COLO668 (cell line): ENCODE data around the gene ZC3HAV1L.
"Not testable (repeated sequence)": the region's sequence is repeated elsewhere in the genome, so short reads cannot be mapped to it uniquely, and the experiment has no call there.

Experiments used
- DNase-seq: peaks from one replicate; lab custom pipeline; 2025; ENCODE audit not compliant: unreplicated experiment; lab: John Stamatoyannopoulos, UW

The ZC3HAV1L gene

DNA sequence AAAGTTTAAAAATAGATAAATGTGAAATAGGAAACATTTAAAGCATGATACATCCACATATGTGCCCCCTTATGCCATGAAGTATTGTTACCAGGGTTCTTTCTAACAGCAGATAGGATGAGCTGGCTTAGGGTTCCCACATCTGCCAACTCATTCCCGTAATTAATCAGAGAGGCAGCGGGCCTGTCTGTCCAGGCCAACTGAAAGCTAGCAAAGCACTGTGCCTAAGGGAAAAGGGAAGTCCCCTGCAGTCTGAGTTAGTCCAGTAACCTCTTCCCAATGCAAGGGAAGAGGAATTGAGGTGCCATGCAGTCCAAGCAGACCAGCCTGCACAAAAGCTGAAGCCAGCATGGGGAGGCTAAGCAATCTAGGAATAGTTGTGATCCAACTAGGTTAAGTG lies 18.3 kb upstream of the ZC3HAV1L start:
- no peak for DNase-seq

GRCh38 chr7:139051655-139052054 lies 15.8 kb upstream of the ZC3HAV1L start:
- DNase-seq, result no peak

- no peak for DNase-seq
Measured at GRCh38 chr7:139049936-139050335, 14.1 kb upstream of the ZC3HAV1L start.

- no peak for DNase-seq
Measured at GRCh38 chr7:139049111-139049510, 13.3 kb upstream of the ZC3HAV1L start.

GRCh38 chr7:139047970-139048369 lies 12.1 kb upstream of the ZC3HAV1L start:
- DNase-seq, result no peak

GRCh38 chr7:139046143-139046542 lies 10.3 kb upstream of the ZC3HAV1L start:
- DNase-seq, result no peak

- DNase-seq, result no peak
Measured at GRCh38 chr7:139044813-139045794, 9.3 kb upstream of the ZC3HAV1L start.

GRCh38 chr7:139043823-139044812 lies 8.3 kb upstream of the ZC3HAV1L start:
- DNase-seq, result peak; percentile 36

- no peak for DNase-seq
Measured at GRCh38 chr7:139041378-139042085, 5.7 kb upstream of the ZC3HAV1L start.

- DNase-seq, result no peak
Measured at GRCh38 chr7:139038691-139039090, 2.8 kb upstream of the ZC3HAV1L start.

- DNase-seq, result no peak
Measured at GRCh38 chr7:139036901-139037300, 1.1 kb upstream of the ZC3HAV1L start.

GRCh38 chr7:139034855-139035585 lies 822 bp downstream of the ZC3HAV1L start:
- DNase-seq, result peak; percentile 67

DNA sequence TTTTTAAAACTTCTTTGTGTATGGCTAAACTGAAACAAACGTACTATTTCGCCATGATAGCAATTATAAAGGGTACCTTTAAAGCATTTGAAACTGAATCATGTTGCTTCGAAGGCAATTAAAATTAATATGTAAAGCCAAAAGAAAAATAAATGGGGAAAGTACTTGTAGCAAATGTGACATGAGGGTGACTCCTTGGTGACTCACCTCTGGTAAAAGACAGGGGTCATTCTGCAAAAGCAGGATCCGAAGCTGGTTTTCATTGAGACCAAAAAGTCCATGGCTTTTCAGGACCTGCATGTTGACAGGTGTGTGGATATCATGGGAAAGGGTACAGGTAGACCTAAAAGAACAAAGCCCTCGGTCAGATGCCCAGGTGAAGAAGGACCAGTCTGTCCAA lies 1.5 kb downstream of the ZC3HAV1L start:
- DNase-seq, result no peak

GRCh38 chr7:139033346-139034114 lies 2.3 kb downstream of the ZC3HAV1L start:
- DNase-seq, result no peak

GRCh38 chr7:139032473-139032872 lies 3.4 kb downstream of the ZC3HAV1L start:
- DNase-seq, result no peak

- no peak for DNase-seq
Measured at GRCh38 chr7:139029353-139029752, 6.5 kb downstream of the ZC3HAV1L start.

- DNase-seq, result no peak
Measured at GRCh38 chr7:139026551-139026950, 9.3 kb downstream of the ZC3HAV1L start.

DNA sequence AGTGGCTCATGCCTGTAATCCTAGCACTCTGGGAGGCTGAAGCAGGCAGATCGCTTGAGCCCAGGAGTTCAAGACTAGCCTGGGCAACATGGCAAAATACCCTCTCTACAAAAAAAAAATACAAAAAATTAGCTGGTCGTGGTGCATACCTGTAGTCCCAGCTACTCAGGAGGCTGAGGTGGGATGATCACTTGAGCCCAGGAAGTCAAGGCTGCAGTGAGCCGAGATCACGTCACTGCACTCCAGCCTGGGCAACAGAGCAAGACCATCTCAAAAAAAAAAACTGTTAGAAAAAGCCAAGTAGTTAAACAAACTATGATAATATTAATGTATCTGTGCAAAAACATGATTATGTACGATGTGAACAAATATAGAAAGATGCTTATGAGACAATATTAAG lies 10.0 kb downstream of the ZC3HAV1L start:
- not testable (repeated sequence) for DNase-seq

DNA sequence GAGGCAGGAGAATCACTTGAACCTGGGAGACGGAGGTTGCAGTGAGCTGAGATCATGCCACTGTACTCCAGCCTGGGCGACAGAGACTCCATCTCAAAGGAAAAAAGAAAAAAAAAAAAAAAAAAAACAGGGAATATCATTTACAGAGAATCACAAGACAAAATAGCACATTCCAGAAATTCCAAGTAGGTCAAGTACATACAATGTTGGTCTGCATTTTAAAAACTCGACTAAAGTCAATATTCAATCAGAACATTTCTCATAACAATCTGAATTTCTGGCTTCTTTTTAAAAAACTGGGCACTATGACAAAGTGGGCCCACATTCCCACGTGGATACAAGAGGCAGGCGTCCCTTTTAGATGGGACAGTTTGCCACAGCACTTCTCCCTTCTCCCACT lies 12.8 kb downstream of the ZC3HAV1L start:
- DNase-seq, result no peak
